GM19240 (cell line): ENCODE measurements around the gene MRGPRX2.

ENCODE experiments used
- DNase-seq: peaks from one replicate; pipeline ENCODE4 v3.0.0; 2011; ENCODE audit warnings: low spot score; ENCODE audit not compliant: insufficient read length

The MRGPRX2 gene

GRCh38 chr11:19076744-19077589 lies 16.4 kb upstream of the MRGPRX2 start:
- peak; percentile 33 for DNase-seq

GRCh38 chr11:19075636-19076035 lies 15.1 kb upstream of the MRGPRX2 start:
- DNase-seq, result no peak

GRCh38 chr11:19073454-19074415 lies 13.2 kb upstream of the MRGPRX2 start:
- no peak for DNase-seq

- DNase-seq, result no peak
Observed at GRCh38 chr11:19072464-19072863, 11.9 kb upstream of the MRGPRX2 start.

GRCh38 chr11:19071255-19071654 lies 10.7 kb upstream of the MRGPRX2 start:
- DNase-seq, result peak; percentile 35

GRCh38 chr11:19059833-19060232 lies 684 bp downstream of the MRGPRX2 start:
- DNase-seq, result no peak

- DNase-seq, result no peak
Observed at GRCh38 chr11:19055905-19056304, 4.6 kb downstream of the MRGPRX2 start.

GRCh38 chr11:19055016-19055415 lies 5.5 kb downstream of the MRGPRX2 start:
- no peak for DNase-seq

GRCh38 chr11:19053909-19054308 lies 6.6 kb downstream of the MRGPRX2 start:
- no peak for DNase-seq

- DNase-seq, result no peak
Observed at GRCh38 chr11:19050281-19050680, 10.2 kb downstream of the MRGPRX2 start.

- no peak for DNase-seq
Observed at GRCh38 chr11:19049351-19049750, 11.2 kb downstream of the MRGPRX2 start.

GRCh38 chr11:19040051-19040450 lies 20.5 kb downstream of the MRGPRX2 start:
- DNase-seq, result no peak

- DNase-seq, result no peak
Observed at GRCh38 chr11:19039409-19039808, 21.1 kb downstream of the MRGPRX2 start.

GRCh38 chr11:19032990-19033389 lies 27.5 kb downstream of the MRGPRX2 start:
- DNase-seq, result no peak

GRCh38 chr11:19027829-19028595 lies 32.5 kb downstream of the MRGPRX2 start:
- no peak for DNase-seq

GRCh38 chr11:19026862-19027261 lies 33.7 kb downstream of the MRGPRX2 start:
- DNase-seq, result no peak

GRCh38 chr11:19025481-19026406 lies 34.8 kb downstream of the MRGPRX2 start:
- no peak for DNase-seq

- no peak for DNase-seq
Observed at GRCh38 chr11:19020831-19021230, 39.7 kb downstream of the MRGPRX2 start.

- DNase-seq, result no peak
Observed at GRCh38 chr11:19018901-19019300, 41.6 kb downstream of the MRGPRX2 start.

GRCh38 chr11:19013181-19013857 lies 47.2 kb downstream of the MRGPRX2 start:
- DNase-seq, result no peak
